B cell (primary cell): Measurements from ENCODE around the gene LRBA. TPM values are rescaled to one million over a fixed set of nuclear protein-coding genes. Genes with fewer than 3 reads are reported as not detected.

Experiments used
- ATAC-seq: fragments of 200-7000 bp; cut with Tn5 transposase; one replicate; pipeline ENCODE4 v1.10.0; 2021; ENCODE audit warnings: low read depth, mild to moderate bottlenecking, moderate number of reproducible peaks, moderate library complexity
- CTCF ChIA-PET: fragments of 350-600 bp; sonication (Branson Sonifier 250); formaldehyde crosslinking; loops from one replicate; lab custom pipeline; 2021; ENCODE audit warnings: antibody characterized with exemption, inconsistent platforms; lab: Charles Lee
- POLR2A ChIA-PET: fragments of 350-600 bp; sonication (Branson Sonifier 250); formaldehyde crosslinking; loops from one replicate; lab custom pipeline; 2021; ENCODE audit warnings: antibody characterized with exemption; lab: Charles Lee
- DNase-seq: peaks from one replicate; pipeline ENCODE4 v3.0.0; 2013
- H2AFZ ChIP-seq: 2 replicates; pipeline ENCODE4 v1.6.1; 2012; ENCODE audit warnings: mild to moderate bottlenecking, low read depth, low read length; ENCODE audit not compliant: insufficient read depth, poor library complexity, severe bottlenecking
- H3K27ac ChIP-seq, 2 donors: 1 replicate in 1 of 2; 2 replicates in 1 of 2; pipeline ENCODE4 v1.5.1; 2012 to 2013; ENCODE audit warnings: low read length in 2 of 2, mild to moderate bottlenecking in 2 of 2, moderate library complexity in 1 of 2
- H3K27me3 ChIP-seq, 4 experiments: fragments of 200-600 bp in 1 of 4; sonication (generic) in 1 of 4; replicated peaks in 1 of 4; 1 replicate in 2 of 4; 2 replicates in 2 of 4; pipeline versions ENCODE4 v1.6.1 to v1.7.0; 2013 to 2016; ENCODE audit warnings: low read length in 3 of 4, mild to moderate bottlenecking in 2 of 4, mixed read lengths in 1 of 4, moderate library complexity in 1 of 4; ENCODE audit not compliant: insufficient read depth in 4 of 4, control insufficient read depth in 3 of 4; ENCODE audit errors: control extremely low read depth in 1 of 4
- H3K36me3 ChIP-seq, 2 experiments: replicated peaks in 1 of 2; 1 replicate in 1 of 2; 2 replicates in 1 of 2; pipeline versions ENCODE4 v1.6.1 to v1.7.1; 2013; ENCODE audit warnings: low read length in 1 of 2; ENCODE audit not compliant: insufficient read depth in 2 of 2, control insufficient read depth in 1 of 2; ENCODE audit errors: control extremely low read depth in 1 of 2, extremely low read depth in 1 of 2
- H3K4me1 ChIP-seq, 2 donors: fragments of 200-600 bp in 1 of 2; sonication (generic) in 1 of 2; 1 replicate in 1 of 2; 2 replicates in 1 of 2; pipeline versions ENCODE4 v1.5.1 to v1.6.1; 2013 to 2017; ENCODE audit warnings: low read length in 2 of 2; ENCODE audit not compliant: control insufficient read depth in 2 of 2, insufficient read depth in 2 of 2
- H3K4me2 ChIP-seq: replicated peaks from 2 replicates; pipeline ENCODE3; 2012; ENCODE audit warnings: mild to moderate bottlenecking, low read depth, low read length; ENCODE audit not compliant: poor library complexity, severe bottlenecking
- H3K4me3 ChIP-seq, 5 experiments: fragments of 200-600 bp in 1 of 5; sonication (generic) in 1 of 5; 1 replicate in 3 of 5; 2 replicates in 2 of 5; pipeline versions ENCODE4 v1.5.1 to v1.7.0; 2011 to 2016; ENCODE audit warnings: low read length in 4 of 5, mild to moderate bottlenecking in 4 of 5, low read depth in 2 of 5, control low read depth in 1 of 5, moderate library complexity in 1 of 5; ENCODE audit not compliant: insufficient read depth in 1 of 5; ENCODE audit errors: control extremely low read depth in 1 of 5, extremely low read depth in 1 of 5
- H3K79me2 ChIP-seq: fragments of 200-600 bp; sonication (generic); one replicate; pipeline ENCODE4 v1.6.0; 2016; ENCODE audit warnings: low read length; ENCODE audit not compliant: control insufficient read depth, insufficient read depth
- H3K9ac ChIP-seq: fragments of 200-600 bp; sonication (generic); 2 replicates; pipeline ENCODE4 v1.6.1; 2017; ENCODE audit warnings: mild to moderate bottlenecking, low read length, moderate library complexity
- H3K9me3 ChIP-seq, 3 donors: one replicate each; pipeline versions ENCODE4 v1.6.1 to v1.7.1; 2013; ENCODE audit warnings: low read length in 2 of 3; ENCODE audit not compliant: control insufficient read depth in 2 of 3, insufficient read depth in 1 of 3; ENCODE audit errors: control extremely low read depth in 1 of 3
- H4K20me1 ChIP-seq: 2 replicates; pipeline ENCODE4 v1.6.0; 2012; ENCODE audit warnings: mild to moderate bottlenecking, low read length; ENCODE audit not compliant: insufficient read depth, control insufficient read depth, poor library complexity, severe bottlenecking
- H3K27ac Mint-ChIP-seq: one replicate; pipeline ENCODE4 v1.8.0; 2021; ENCODE audit warnings: mixed read lengths
- H3K27me3 Mint-ChIP-seq: one replicate; pipeline ENCODE4 v1.8.0; 2021; ENCODE audit warnings: mixed read lengths
- H3K4me1 Mint-ChIP-seq: one replicate; pipeline ENCODE4 v1.8.0; 2021; ENCODE audit warnings: mixed read lengths
- H3K4me3 Mint-ChIP-seq: one replicate; pipeline ENCODE4 v1.8.0; 2021; ENCODE audit warnings: mixed read lengths
- H3K9me3 Mint-ChIP-seq: one replicate; pipeline ENCODE4 v1.8.0; 2022; ENCODE audit warnings: mixed read lengths; ENCODE audit not compliant: insufficient read depth
- EZH2 ChIP-seq: IDR thresholded peaks from 2 replicates; pipeline ENCODE4 v1.6.1; 2012; ENCODE audit warnings: borderline replicate concordance, low read depth, mild to moderate bottlenecking, moderate library complexity, low read length; ENCODE audit not compliant: insufficient read depth, poor library complexity, severe bottlenecking
- WGBS: methylation state at CpG from one replicate; pipeline ENCODE4 v1.1.5; 2013; ENCODE audit warnings: missing lambda C conversion rate; ENCODE audit not compliant: insufficient coverage; 5-methylcytosine and 5-hydroxymethylcytosine counted together
- intact Hi-C: fragments of 100-400 bp; cut with micrococcal nuclease; formaldehyde crosslinking; loops from one replicate; pipeline ENCODE4 v1.10.0; 2022
- polyA plus RNA-seq: library from polyadenylated mRNA; depleted of rRNA; stranded (reverse); fragments of >200 nt; gene quantifications from 2 replicates; pipeline ENCODE4 v1.2.3, GENCODE V29; 2012
- total RNA-seq, 2 donors: library from RNA; stranded (reverse); fragments of 120-200 nt in 1 of 2; gene quantifications; 1 replicate in 1 of 2; 2 replicates in 1 of 2; pipeline versions ENCODE4 v1.2.3 to v1.2.4, GENCODE V29; 2013 to 2022
- TF ChIP-seq, protein P1 (sequence below): fragments of 200-600 bp; IDR thresholded peaks from one replicate; pipeline ENCODE4 v1.8.0; 2022; ENCODE audit warnings: antibody characterized with exemption, mild to moderate bottlenecking

Gene LRBA
- total and polyA plus RNA-seq, 2 donors (not counting 1 experiment from before 2014, with no cell fraction given): 17.5 to 86.7 TPM

- Histone ChIP-seq H3K9me3 (no peaks in the 10 kb centered on the region), H3K36me3 (peaks cover 7 to 39% of the 10 kb centered on the region in 2 experiments), H3K9ac (no peak overlapping the region), H3K4me1 (no peaks in the 10 kb centered on the region), H3K4me2 (no peak overlapping the region), H2AFZ (no peak overlapping the region), H3K4me3 (no peak overlapping the region), H3K27me3 (no peaks in the 10 kb centered on the region), H3K27ac (no peak overlapping the region), H3K79me2 (no peaks in the 10 kb centered on the region), H4K20me1 (no peaks in the 10 kb centered on the region)
- DNase-seq: no peak
- no peak for TF ChIP-seq EZH2
- TF ChIP-seq, protein P1, sequence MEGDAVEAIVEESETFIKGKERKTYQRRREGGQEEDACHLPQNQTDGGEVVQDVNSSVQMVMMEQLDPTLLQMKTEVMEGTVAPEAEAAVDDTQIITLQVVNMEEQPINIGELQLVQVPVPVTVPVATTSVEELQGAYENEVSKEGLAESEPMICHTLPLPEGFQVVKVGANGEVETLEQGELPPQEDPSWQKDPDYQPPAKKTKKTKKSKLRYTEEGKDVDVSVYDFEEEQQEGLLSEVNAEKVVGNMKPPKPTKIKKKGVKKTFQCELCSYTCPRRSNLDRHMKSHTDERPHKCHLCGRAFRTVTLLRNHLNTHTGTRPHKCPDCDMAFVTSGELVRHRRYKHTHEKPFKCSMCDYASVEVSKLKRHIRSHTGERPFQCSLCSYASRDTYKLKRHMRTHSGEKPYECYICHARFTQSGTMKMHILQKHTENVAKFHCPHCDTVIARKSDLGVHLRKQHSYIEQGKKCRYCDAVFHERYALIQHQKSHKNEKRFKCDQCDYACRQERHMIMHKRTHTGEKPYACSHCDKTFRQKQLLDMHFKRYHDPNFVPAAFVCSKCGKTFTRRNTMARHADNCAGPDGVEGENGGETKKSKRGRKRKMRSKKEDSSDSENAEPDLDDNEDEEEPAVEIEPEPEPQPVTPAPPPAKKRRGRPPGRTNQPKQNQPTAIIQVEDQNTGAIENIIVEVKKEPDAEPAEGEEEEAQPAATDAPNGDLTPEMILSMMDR: no peak
- H3K27me3 Mint-ChIP-seq: no peaks in the 10 kb centered on the region
- H3K27ac Mint-ChIP-seq: no peak overlapping the region
- H3K4me1 Mint-ChIP-seq: peaks cover 7% of the 10 kb centered on the region
- POLR2A ChIA-PET: no interaction called here
- CTCF ChIA-PET: interaction anchor here (1.2 kb wide), 1 partner anchor 15 kb away, joined by 5 read pairs; no protein-coding TSS in a partner anchor
- no CpG with 5 or more reads among the region's 1 CpG for WGBS
- no peak for ATAC-seq
- no peak overlapping the region for H3K4me3 Mint-ChIP-seq
- no peaks in the 10 kb centered on the region for H3K9me3 Mint-ChIP-seq
- intact Hi-C loops: no loop called here
These were observed 162.9 kb downstream of the LRBA start for GRCh38 chr4:150852216-150852615.

DNA sequence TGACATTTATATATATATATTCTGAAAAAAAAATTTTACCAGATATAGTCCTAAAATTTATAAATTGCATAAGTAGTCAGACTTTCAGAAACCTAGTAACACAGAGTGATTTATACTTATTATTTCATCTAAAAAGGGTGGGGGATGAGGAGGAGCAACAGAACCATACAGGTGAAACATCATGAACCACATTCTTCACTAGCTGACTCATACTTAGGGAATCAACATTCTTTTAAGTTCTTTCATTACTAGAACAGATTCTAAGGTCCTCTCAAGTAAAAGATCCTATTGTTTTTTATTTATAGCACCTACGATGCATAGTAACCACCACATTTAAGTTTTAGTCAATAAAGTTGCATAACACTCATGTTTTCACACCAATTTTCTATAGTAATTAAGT, 166.1 kb downstream of the LRBA start:
- POLR2A ChIA-PET: no interaction called here
- Histone ChIP-seq H4K20me1 (no peaks in the 10 kb centered on the region), H3K36me3 (peaks cover 7 to 53% of the 10 kb centered on the region in 2 experiments), H2AFZ (no peak overlapping the region), H3K9me3 (no peaks in the 10 kb centered on the region), H3K4me1 (no peaks in the 10 kb centered on the region), H3K4me3 (no peak overlapping the region), H3K27me3 (no peaks in the 10 kb centered on the region), H3K79me2 (no peaks in the 10 kb centered on the region), H3K4me2 (no peak overlapping the region), H3K9ac (no peak overlapping the region), H3K27ac (no peak overlapping the region)
- Mint-ChIP-seq H3K27me3 (no peaks in the 10 kb centered on the region), H3K4me3 (no peak overlapping the region), H3K27ac (no peak overlapping the region), H3K4me1 (peaks cover 7% of the 10 kb centered on the region), H3K9me3 (no peaks in the 10 kb centered on the region)
- intact Hi-C loops: no loop called here
- CTCF ChIA-PET: interaction anchor here (0.7 to 1.1 kb wide), 3 partner anchors 34 to 846 kb away, joined by 3 to 4 read pairs (median 4); no protein-coding TSS in a partner anchor
- ATAC-seq (no peak), DNase-seq (no peak)
- whole genome bisulfite sequencing: no CpG with 5 or more reads among the region's 1 CpG
- no peak for TF ChIP-seq EZH2
- TF ChIP-seq, protein P1: no peak
